GM10266 (cell line): ENCODE data around the gene TMEM119.

Experiments
- DNase-seq: peaks from one replicate; pipeline ENCODE4 v3.0.0; 2012; ENCODE audit errors: extremely low spot score
- TF ChIP-seq, protein P1 (sequence below): IDR thresholded peaks from 2 replicates; pipeline ENCODE4 v1.5.1; 2012; ENCODE audit warnings: mild to moderate bottlenecking, low read depth; ENCODE audit not compliant: control insufficient read depth, insufficient read depth; ENCODE audit errors: missing control alignments

The TMEM119 gene

DNA sequence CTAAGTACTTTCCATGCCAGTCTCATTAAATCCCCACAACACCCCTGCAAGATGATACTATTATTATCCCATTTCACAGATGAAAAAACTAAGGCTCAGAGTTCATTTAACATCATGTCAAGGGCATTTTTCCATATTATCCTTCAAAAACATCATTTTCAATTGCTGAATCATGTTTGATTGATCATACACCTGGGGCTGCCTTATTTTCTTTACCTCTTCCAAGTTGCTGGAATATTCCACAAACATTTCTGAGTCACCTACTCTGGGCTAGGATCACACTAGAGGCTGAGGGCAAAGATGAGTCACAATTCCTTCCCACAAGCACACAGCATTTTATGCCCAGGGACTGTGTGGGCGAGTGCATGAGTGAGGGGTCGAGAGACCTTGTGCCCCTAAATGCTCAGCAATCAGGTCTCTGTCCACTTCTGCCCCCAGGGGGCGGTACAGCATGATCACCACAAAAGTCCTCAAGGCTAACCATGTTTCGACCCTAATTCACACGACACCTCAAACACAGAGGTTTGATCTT lies 14.1 kb upstream of the TMEM119 start:
- TF ChIP-seq, protein P1, sequence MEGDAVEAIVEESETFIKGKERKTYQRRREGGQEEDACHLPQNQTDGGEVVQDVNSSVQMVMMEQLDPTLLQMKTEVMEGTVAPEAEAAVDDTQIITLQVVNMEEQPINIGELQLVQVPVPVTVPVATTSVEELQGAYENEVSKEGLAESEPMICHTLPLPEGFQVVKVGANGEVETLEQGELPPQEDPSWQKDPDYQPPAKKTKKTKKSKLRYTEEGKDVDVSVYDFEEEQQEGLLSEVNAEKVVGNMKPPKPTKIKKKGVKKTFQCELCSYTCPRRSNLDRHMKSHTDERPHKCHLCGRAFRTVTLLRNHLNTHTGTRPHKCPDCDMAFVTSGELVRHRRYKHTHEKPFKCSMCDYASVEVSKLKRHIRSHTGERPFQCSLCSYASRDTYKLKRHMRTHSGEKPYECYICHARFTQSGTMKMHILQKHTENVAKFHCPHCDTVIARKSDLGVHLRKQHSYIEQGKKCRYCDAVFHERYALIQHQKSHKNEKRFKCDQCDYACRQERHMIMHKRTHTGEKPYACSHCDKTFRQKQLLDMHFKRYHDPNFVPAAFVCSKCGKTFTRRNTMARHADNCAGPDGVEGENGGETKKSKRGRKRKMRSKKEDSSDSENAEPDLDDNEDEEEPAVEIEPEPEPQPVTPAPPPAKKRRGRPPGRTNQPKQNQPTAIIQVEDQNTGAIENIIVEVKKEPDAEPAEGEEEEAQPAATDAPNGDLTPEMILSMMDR = peak; percentile 33
- DNase-seq = no peak

DNA sequence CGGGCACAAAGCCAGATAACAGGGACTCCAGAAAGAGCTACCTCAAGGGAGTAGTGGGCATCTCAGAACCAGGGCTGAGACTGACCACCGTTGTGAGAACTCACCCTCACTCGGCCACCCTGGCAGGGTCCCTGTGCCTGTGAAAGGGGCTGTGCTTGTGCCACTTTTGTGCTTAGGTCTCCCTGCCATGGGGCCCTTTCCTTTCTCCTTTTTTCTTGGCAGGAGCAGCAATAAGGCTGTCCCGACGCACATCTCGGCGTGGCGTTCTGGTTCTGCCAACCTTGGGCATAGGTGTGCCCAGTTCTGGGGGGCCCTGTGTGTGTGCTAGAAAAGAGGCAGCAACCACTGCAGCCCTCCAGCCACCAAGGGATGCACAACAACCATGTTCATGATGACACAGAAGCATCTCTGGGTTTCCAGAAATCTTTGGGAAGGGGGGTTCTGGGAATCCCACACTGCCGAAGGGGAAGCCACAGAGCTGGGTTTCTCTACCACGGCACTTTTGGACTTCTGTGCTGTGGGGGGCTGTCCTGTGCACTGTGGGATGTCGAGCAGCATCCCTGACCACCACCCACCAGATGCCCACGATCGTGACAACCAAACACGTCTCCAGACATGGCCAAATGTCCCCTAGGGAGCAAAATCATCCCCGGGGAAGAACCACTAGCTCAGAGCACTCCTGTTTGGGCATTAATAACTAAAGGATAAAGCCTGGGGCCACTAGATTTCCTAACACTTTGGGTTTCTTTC lies 13.1 kb upstream of the TMEM119 start:
- TF ChIP-seq, protein P1 = no peak
- no peak for DNase-seq

GRCh38 chr12:108610336-108610815 lies 12.5 kb upstream of the TMEM119 start:
- no peak for DNase-seq
- TF ChIP-seq, protein P1 = no peak

DNA sequence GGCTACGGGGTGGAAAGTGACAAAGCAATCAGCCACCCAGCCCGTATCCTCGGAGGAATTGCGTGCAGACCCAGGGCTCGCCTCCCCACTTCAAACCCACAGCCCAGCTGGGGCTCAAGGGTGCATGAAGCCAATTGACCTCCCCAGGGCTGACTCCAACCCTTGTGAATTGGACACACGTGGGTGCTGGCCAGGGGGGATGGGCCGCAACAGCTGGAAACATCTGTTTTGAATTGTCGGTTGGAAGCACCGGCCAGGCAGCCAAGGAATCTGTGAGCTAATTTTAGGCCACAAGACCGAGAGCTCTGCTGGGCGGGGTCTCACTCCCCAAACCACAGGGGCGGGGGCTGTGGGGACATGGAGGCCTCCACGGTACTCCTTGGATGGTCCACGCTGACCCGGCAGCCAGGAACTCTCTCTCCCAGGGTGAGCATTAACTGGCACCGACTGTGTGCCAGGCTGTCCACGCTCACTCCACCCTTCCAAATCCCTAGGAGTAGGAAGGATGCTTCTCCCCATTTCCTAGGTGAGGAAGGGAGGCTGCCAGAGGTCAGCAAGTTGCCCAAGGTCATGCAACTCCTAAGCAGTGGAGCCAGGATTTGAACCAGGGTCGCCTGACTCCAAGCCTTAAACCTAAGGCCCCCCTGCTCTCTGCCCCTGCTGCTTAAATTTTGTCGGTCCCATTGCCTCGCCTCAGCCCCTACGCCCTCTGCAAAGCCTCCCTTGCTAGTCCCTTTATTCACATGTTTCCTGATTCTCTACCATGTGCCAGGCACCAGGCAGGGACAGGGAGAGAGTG lies 11.9 kb upstream of the TMEM119 start:
- TF ChIP-seq, protein P1 = no peak
- no peak for DNase-seq

DNA sequence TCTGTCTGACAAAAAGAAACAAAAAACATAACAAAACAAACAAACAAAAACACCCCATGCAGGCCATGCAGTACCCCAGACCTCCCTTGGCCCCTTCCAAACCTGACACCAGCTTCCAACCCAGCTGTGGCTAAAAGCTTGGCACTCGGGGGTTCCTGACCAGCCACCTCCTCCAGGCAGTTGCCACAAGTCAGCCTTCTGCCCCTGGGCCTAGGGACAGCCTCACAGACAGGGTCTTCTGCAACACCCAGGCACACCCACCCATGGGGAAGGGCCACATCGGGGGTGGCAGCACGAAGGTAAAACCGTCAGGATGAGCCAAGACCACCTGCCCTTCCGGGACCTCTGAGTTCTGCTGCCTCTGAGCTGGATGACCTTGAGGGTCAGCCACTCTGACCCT lies 10.7 kb upstream of the TMEM119 start:
- no peak for DNase-seq
- TF ChIP-seq, protein P1 = no peak

DNA sequence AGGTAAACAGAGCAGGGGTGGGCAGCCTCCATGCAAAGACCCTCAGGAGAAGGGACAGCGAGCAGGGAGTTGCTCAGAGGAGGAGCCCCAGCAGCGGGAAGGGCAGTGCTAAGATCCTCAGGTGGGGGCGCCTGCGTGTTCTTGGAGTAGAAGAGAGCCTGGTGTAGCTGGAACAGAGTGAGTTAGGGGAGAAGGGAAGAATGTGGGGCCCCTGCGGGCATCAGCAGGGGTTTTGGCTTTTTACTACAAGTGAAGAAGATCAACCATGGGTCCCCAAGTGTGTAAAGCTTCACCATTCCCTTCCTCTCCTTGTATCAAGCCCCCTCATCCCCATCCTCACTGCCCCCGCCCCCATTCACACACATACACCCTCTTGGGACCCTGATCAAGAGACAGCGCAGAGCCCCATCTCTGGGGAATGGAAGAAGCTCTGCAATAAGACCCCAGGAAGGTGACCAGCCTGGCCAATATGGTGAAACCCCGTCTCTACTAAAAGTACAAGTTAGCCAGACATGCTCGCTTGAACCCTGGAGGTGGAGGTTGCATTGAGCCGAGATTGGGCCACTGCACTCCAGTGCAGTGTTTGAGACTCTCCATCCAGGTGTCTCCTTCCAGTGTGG lies 10.2 kb upstream of the TMEM119 start:
- no peak for DNase-seq
- TF ChIP-seq, protein P1 = no peak
